Mesendoderm (in vitro differentiated cells): ENCODE data around the gene SH2D5.

Source experiments
- DNase-seq: peaks from one replicate; pipeline ENCODE4 v3.0.0; 2013
- H2AK5ac ChIP-seq: 2 replicates; pipeline ENCODE4 v1.6.1; 2013; ENCODE audit warnings: low read length, inconsistent platforms
- H2BK120ac ChIP-seq: 2 replicates; pipeline ENCODE4 v1.6.1; 2013; ENCODE audit warnings: low read depth, mild to moderate bottlenecking, low read length, moderate library complexity, mixed read lengths
- H2BK15ac ChIP-seq: replicated peaks from 2 replicates; pipeline ENCODE4 v1.6.1; 2013; ENCODE audit warnings: low read depth, mild to moderate bottlenecking, moderate library complexity
- H2BK5ac ChIP-seq: 2 replicates; pipeline ENCODE4 v1.6.1; 2013; ENCODE audit warnings: low read length, inconsistent platforms
- H3K18ac ChIP-seq: 2 replicates; pipeline ENCODE4 v1.6.1; 2013; ENCODE audit warnings: mild to moderate bottlenecking, low read length, mixed read lengths
- H3K23ac ChIP-seq: one replicate; pipeline ENCODE4 v1.6.1; 2013; ENCODE audit warnings: low read length
- H3K27ac ChIP-seq: 2 replicates; pipeline ENCODE4 v1.5.1; 2013; ENCODE audit warnings: low read depth, mild to moderate bottlenecking, inconsistent platforms, low read length, moderate library complexity
- H3K27me3 ChIP-seq: 2 replicates; pipeline ENCODE4 v1.6.1; 2013; ENCODE audit warnings: low read length, control low read depth, mild to moderate bottlenecking, inconsistent platforms; ENCODE audit not compliant: insufficient read depth, poor library complexity
- H3K36me3 ChIP-seq: 2 replicates; pipeline ENCODE4 v1.6.1; 2013; ENCODE audit warnings: low read length, inconsistent platforms; ENCODE audit not compliant: control insufficient read depth, insufficient read depth
- H3K4ac ChIP-seq: one replicate; pipeline ENCODE4 v1.6.1; 2013; ENCODE audit warnings: low read depth, mild to moderate bottlenecking, low read length, moderate library complexity
- H3K4me1 ChIP-seq: 2 replicates; pipeline ENCODE4 v1.6.1; 2013; ENCODE audit warnings: low read depth, low read length, inconsistent platforms; ENCODE audit not compliant: control insufficient read depth
- H3K4me2 ChIP-seq: 2 replicates; pipeline ENCODE4 v1.6.1; 2013; ENCODE audit warnings: low read length
- H3K4me3 ChIP-seq: 2 replicates; pipeline ENCODE4 v1.5.1; 2013; ENCODE audit warnings: mild to moderate bottlenecking, low read length
- H3K56ac ChIP-seq: one replicate; pipeline ENCODE4 v1.6.1; 2013; ENCODE audit warnings: low read length
- H3K79me1 ChIP-seq: 2 replicates; pipeline ENCODE4 v1.6.1; 2013; ENCODE audit warnings: low read length, inconsistent platforms
- H3K79me2 ChIP-seq: 2 replicates; pipeline ENCODE4 v1.6.1; 2013; ENCODE audit warnings: mild to moderate bottlenecking, low read length; ENCODE audit not compliant: control insufficient read depth, insufficient read depth
- H3K9ac ChIP-seq: 2 replicates; pipeline ENCODE4 v1.6.1; 2013; ENCODE audit warnings: low read length, inconsistent platforms
- H4K5ac ChIP-seq: one replicate; pipeline ENCODE4 v1.6.1; 2013; ENCODE audit warnings: low read length
- H4K8ac ChIP-seq: one replicate; pipeline ENCODE4 v1.6.1; 2013; ENCODE audit warnings: low read depth, mild to moderate bottlenecking, control low read depth, low read length, moderate library complexity
- WGBS: extraction: QIAGEN DNeasy Blood & Tissue Kit; methylation state at CpG from one replicate; pipeline ENCODE4 v1.1.7; 2013; ENCODE audit warnings: low lambda C conversion rate, missing lambda C conversion rate; ENCODE audit not compliant: insufficient coverage; ENCODE audit errors: extremely low coverage; 5-methylcytosine and 5-hydroxymethylcytosine counted together

SH2D5 gene

DNA sequence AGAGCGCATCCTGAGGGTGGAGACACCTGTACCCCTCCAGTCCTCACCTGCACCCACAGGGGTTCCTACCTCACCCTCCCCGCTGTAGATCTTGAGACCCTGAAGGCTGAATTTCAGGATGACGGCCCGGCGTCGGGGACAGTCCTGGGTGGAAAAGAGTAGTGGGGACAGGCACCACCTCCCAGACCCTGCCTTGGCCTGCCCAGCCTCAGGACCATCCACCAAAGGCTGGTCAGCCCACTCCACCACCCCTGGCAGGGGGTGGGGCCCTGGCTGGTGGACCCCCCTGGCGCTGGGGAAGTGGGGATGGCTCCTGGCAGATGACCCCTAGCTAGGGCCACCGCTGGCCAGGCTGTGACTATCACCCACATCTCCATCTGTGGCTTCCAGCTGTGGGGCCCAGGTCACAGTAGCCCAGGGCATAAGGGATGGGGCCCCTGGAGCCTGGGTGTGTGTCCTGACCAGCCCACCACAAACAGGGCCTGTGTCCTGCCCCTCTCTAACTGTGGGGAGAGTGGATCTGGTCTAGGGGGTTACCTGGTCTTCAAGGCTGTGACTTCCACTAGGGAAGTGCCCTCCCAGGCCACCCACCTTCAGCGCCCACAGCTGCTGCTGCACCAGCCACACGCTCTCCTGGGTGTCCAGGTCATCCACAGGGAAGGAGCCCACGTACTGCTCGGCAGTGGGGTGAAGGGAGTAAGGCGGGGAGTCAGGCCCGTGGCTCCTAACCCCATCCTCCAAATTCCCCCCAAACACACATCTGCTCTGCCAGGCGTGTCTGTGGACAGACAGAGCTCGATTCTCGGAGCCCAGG is 5.4 kb downstream of the SH2D5 start:
- Histone ChIP-seq H3K4me3 (no peak overlapping the region), H3K4me2 (no peak overlapping the region), H3K18ac (no peak overlapping the region), H3K23ac (no peak overlapping the region), H3K36me3 (no peaks in the 10 kb centered on the region), H2BK15ac (no peak overlapping the region), H4K5ac (no peak overlapping the region), H2BK120ac (no peak overlapping the region), H2BK5ac (no peak overlapping the region), H4K8ac (no peak overlapping the region), H3K4ac (no peak overlapping the region), H3K9ac (no peak overlapping the region), H3K56ac (peak overlapping the region; percentile 42), H3K79me2 (no peaks in the 10 kb centered on the region), H3K27me3 (peaks cover 5% of the 10 kb centered on the region), H2AK5ac (no peak overlapping the region), H3K27ac (no peak overlapping the region), H3K79me1 (no peaks in the 10 kb centered on the region), H3K4me1 (no peaks in the 10 kb centered on the region)
- no peak for DNase-seq
- no CpG with 5 or more reads among the region's 17 CpGs for WGBS

DNA sequence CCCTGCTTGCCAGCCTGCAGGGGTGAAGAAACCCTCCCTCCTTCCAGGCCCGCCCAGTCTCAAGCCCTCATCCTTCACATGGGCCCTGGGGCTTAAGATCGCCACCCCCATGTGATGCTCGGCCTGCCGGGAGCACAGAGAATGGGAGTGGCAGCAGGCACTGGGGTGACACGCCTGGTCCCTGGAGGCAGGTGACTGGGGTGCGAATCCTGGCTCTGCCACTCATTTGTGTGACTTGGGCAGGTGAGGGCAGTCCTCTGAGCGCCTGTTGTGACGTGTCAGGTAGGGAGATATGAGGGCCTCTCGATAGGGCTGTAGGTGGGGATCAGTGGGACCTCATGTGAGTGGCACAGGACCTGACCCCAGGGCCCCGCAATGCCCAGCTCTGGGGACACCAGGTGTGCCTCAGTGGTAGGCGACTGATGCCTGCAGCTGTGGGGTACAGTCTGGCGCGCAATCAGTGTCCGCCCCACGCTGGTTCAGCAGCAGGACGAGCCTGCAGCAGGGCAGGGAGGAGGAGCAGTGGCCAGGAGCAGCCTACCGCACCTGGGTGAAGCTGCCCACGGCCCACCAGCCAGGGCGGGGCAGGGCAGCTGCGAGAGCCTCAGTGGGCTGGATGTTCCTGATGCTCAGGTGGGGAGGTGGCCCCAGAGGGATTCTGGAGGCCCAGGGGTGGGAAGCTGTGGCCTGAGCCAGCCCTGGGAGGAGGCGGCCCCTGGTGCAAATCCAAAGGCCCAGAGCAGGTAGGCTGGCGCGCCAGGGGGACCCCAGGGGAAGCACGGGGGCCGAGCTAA is 6.2 kb downstream of the SH2D5 start:
- Histone ChIP-seq H4K5ac (no peak overlapping the region), H3K4me3 (no peak overlapping the region), H3K4me2 (no peak overlapping the region), H3K4ac (no peak overlapping the region), H3K9ac (no peak overlapping the region), H3K18ac (no peak overlapping the region), H3K4me1 (no peaks in the 10 kb centered on the region), H2AK5ac (no peak overlapping the region), H2BK5ac (no peak overlapping the region), H3K27me3 (peaks cover 4% of the 10 kb centered on the region), H3K23ac (no peak overlapping the region), H3K79me1 (no peaks in the 10 kb centered on the region), H3K36me3 (no peaks in the 10 kb centered on the region), H2BK15ac (no peak overlapping the region), H3K79me2 (no peaks in the 10 kb centered on the region), H3K27ac (no peak overlapping the region), H3K56ac (no peak overlapping the region), H4K8ac (no peak overlapping the region), H2BK120ac (no peak overlapping the region)
- no peak for DNase-seq
- WGBS: no CpG with 5 or more reads among the region's 25 CpGs

DNA sequence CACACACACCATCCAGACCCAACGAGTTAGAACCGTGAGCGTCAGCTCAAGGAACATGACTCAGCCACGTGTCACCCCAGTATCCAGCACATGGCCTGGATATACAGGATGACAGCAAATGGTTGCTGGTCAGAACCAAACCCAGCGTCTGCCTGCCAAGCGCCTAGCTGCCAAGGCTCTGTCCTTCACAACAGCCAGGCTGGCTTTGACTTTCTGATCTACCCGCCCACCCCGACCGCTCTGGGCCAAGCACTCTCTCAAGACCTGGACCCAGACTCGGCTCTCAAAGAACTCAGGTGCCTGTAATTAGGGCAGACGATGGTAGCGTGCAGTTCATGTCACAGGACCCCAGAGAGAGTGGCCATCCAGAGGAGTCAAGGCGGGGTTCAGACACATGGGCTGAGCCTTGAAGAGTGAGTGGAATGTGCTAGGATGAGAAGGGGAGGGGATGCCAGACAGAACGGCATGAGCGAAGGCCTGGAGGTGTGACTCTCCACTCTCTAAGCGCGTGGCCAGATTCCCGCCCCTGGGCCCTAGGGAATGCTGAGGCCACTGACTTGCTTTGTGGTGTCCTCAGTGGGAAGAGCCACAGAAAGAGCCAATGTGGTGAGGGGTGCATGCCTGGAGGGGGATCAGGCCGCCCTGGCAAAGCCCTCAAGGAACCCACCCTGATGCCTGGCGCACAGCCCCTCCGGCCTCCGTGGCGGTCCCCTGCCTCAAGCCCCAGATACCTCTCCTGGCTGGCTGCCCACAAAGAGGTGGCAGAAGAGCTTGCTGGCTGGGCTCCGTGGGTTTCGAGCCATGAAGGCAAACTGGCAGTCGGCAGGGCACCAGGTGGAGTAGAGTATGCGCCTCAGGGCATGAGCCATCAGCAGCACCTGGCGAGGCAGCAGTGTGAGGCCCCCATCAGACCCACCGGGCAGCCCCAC is 7.0 kb downstream of the SH2D5 start:
- H3K4me1 ChIP-seq: no peaks in the 10 kb centered on the region
- H3K79me2 ChIP-seq: no peaks in the 10 kb centered on the region
- no peaks in the 10 kb centered on the region for H3K79me1 ChIP-seq
- H2BK15ac ChIP-seq: no peak overlapping the region
- no peak overlapping the region for H3K27ac ChIP-seq
- DNase-seq: peak; percentile 44
- no peak overlapping the region for H2BK5ac ChIP-seq
- H4K8ac ChIP-seq: no peak overlapping the region
- H3K9ac ChIP-seq: no peak overlapping the region
- no peaks in the 10 kb centered on the region for H3K36me3 ChIP-seq
- no peak overlapping the region for H3K56ac ChIP-seq
- H4K5ac ChIP-seq: no peak overlapping the region
- no peak overlapping the region for H3K23ac ChIP-seq
- H3K18ac ChIP-seq: no peak overlapping the region
- WGBS: no CpG with 5 or more reads among the region's 29 CpGs
- H3K4ac ChIP-seq: no peak overlapping the region
- no peak overlapping the region for H3K4me3 ChIP-seq
- H3K4me2 ChIP-seq: no peak overlapping the region
- H2AK5ac ChIP-seq: no peak overlapping the region
- H2BK120ac ChIP-seq: no peak overlapping the region
- H3K27me3 ChIP-seq: peaks cover 4% of the 10 kb centered on the region

DNA sequence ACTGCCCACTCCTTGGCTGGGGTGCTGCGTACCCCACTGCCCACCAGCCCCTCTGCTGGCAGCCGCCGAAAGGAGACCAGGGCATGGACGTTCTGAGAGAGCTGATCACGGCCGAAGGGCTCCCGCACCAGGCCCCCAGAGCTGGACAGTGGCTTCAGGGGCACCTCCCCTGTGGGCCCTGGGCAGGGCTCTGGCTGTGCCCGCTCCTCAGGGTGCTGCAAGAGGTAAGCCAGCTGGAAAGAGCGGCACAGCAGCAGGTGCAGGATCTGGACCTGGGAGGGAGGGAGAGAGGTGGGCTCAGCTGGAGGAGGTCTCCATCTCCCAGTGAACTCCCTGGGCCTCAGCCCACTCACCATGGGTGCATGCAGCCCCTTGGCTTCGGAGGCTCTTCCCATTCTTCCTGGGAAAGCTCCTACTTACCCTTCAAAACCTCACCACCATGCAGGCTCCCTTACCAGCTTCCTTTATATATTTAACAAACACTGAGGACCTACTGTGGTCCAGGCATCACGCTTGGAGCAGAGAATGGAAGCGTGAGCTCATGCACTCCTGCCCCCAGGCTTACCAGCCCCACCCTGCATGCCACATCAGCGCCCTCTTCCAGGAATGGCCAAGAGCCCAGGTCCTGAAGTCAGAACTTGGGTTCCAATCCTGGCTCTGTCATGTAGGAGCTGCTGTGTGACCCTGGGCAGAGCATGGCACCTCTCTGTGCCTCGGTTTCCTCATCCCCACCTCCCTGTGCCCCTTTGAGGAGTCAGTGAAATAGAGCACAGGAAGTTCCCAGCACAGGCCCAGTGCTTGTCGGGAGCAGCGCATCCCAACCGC is 7.9 kb downstream of the SH2D5 start:
- DNase-seq: no peak
- WGBS: no CpG with 5 or more reads among the region's 17 CpGs

More for the DNA sequence above, 7.9 kb downstream of the SH2D5 start:
- Histone ChIP-seq H3K4me3 (no peak overlapping the region), H3K36me3 (no peaks in the 10 kb centered on the region), H3K18ac (no peak overlapping the region), H4K8ac (no peak overlapping the region), H3K4me2 (no peak overlapping the region), H3K4ac (no peak overlapping the region), H3K4me1 (no peaks in the 10 kb centered on the region), H3K27ac (no peak overlapping the region), H3K56ac (no peak overlapping the region), H3K9ac (no peak overlapping the region), H4K5ac (no peak overlapping the region), H2BK5ac (no peak overlapping the region), H3K79me1 (no peaks in the 10 kb centered on the region), H2BK15ac (no peak overlapping the region), H3K27me3 (peaks cover 2% of the 10 kb centered on the region), H2BK120ac (no peak overlapping the region), H3K79me2 (no peaks in the 10 kb centered on the region), H3K23ac (no peak overlapping the region), H2AK5ac (no peak overlapping the region)
